ENCODE results near the gene IFFO2.
"Not testable (repeated sequence)": the region's sequence is repeated elsewhere in the genome, so short reads cannot be mapped to it uniquely, and the experiment has no call there.

- TF ChIP-seq EZH2 (IDR thresholded peaks at IDR 0.05; ENCODE audit: borderline replicate concordance, low read depth, low read length, severe bottlenecking); CTCF (IDR thresholded peaks at IDR 0.05; ENCODE audit: extremely low read depth in 1 of 2, insufficient read depth in 1 of 2, low read depth in 1 of 2, low read length in 2 of 2): not testable (repeated sequence)
Measured at GRCh38 chr1:18870595-18870865, 85.9 kb downstream of the IFFO2 start.
